GM15510 (cell line): ENCODE results near the gene GRIFIN.

Source experiments
- POLR2A ChIP-seq: IDR thresholded peaks from 3 replicates; pipeline ENCODE4 v1.6.1; 2011; ENCODE audit warnings: borderline replicate concordance; ENCODE audit not compliant: insufficient read length; ENCODE audit errors: extremely low read depth

Gene GRIFIN

GRCh38 chr7:2479276-2480069 lies 3.3 kb upstream of the GRIFIN start:
- TF ChIP-seq POLR2A: no peak

GRCh38 chr7:2478800-2479199 lies 2.6 kb upstream of the GRIFIN start:
- TF ChIP-seq POLR2A: no peak

- TF ChIP-seq POLR2A: no peak
Measured at GRCh38 chr7:2478399-2478785, 2.2 kb upstream of the GRIFIN start.

- no peak for TF ChIP-seq POLR2A
Measured at GRCh38 chr7:2477447-2478398, 1.5 kb upstream of the GRIFIN start.

- TF ChIP-seq POLR2A: no peak
Measured at GRCh38 chr7:2476776-2477446, 713 bp upstream of the GRIFIN start.

GRCh38 chr7:2475678-2476015 lies 551 bp downstream of the GRIFIN start:
- no peak for TF ChIP-seq POLR2A

GRCh38 chr7:2474813-2475677 lies 1.2 kb downstream of the GRIFIN start:
- TF ChIP-seq POLR2A: no peak

- no peak for TF ChIP-seq POLR2A
Measured at GRCh38 chr7:2474224-2474623, 2.0 kb downstream of the GRIFIN start.

GRCh38 chr7:2473496-2474180 lies 2.6 kb downstream of the GRIFIN start:
- TF ChIP-seq POLR2A: no peak

GRCh38 chr7:2472739-2473138 lies 3.5 kb downstream of the GRIFIN start:
- no peak for TF ChIP-seq POLR2A

GRCh38 chr7:2471396-2471795 lies 4.8 kb downstream of the GRIFIN start:
- no peak for TF ChIP-seq POLR2A

- no peak for TF ChIP-seq POLR2A
Measured at GRCh38 chr7:2471022-2471329, 5.2 kb downstream of the GRIFIN start.

- no peak for TF ChIP-seq POLR2A
Measured at GRCh38 chr7:2470204-2471021, 5.8 kb downstream of the GRIFIN start.
